Body of pancreas (tissue), 4 donors: ENCODE data around the gene IER3.

Experiments
- CTCF ChIP-seq, 7 experiments: fragments of 450-650 bp in 4 of 7; fragments of 200-600 bp in 3 of 7; sonication (generic) in 3 of 7; IDR thresholded peaks; one replicate each; pipeline ENCODE4 v1.5.1; 2016 to 2019; ENCODE audit warnings: antibody characterized with exemption in 7 of 7
- POLR2A ChIP-seq, 3 donors: fragments of 450-650 bp; IDR thresholded peaks; one replicate each; pipeline ENCODE4 v1.6.1; 2016; ENCODE audit warnings: antibody characterized with exemption in 3 of 3, mild to moderate bottlenecking in 2 of 3

GRCh38 chr6:30719356-30719755, 25.0 kb downstream of the IER3 start:
- no peak for TF ChIP-seq POLR2A (IDR thresholded peaks at IDR 0.05)
- TF ChIP-seq CTCF (IDR thresholded peaks at IDR 0.05), result no peak
